Keratinocyte (primary cell): ENCODE results near the gene FN3K. TPM values are rescaled to one million over a fixed set of nuclear protein-coding genes. Genes with fewer than 3 reads are reported as not detected.

Source experiments
- DNase-seq: peaks from one replicate; pipeline ENCODE4 v3.0.0-alpha.2; 2011; ENCODE audit warnings: low read depth, missing footprints, low spot score
- FAIRE-seq: peaks from 2 replicates; lab custom pipeline; 2011; peaks lifted over from hg19 to GRCh38; lab: Jason Lieb, UNC
- H2AFZ ChIP-seq: 2 replicates; pipeline ENCODE4 v1.6.0; 2012; ENCODE audit warnings: low read length, control low read depth, inconsistent platforms; ENCODE audit not compliant: control insufficient read depth
- H3K27ac ChIP-seq: 2 replicates; pipeline ENCODE4 v1.5.1; 2011; ENCODE audit warnings: low read length; ENCODE audit not compliant: control insufficient read depth, insufficient read depth
- H3K27me3 ChIP-seq: 3 replicates; pipeline ENCODE4 v1.6.0; 2011; ENCODE audit warnings: low read length; ENCODE audit not compliant: control insufficient read depth, insufficient read depth; ENCODE audit errors: extremely low read depth
- H3K36me3 ChIP-seq, 2 experiments: 2 replicates in 1 of 2; 3 replicates in 1 of 2; pipeline ENCODE4 v1.5.1; 2011; ENCODE audit warnings: low read length in 2 of 2, mild to moderate bottlenecking in 1 of 2; ENCODE audit not compliant: control insufficient read depth in 2 of 2, insufficient read depth in 2 of 2; ENCODE audit errors: extremely low read depth in 1 of 2
- H3K4me1 ChIP-seq: 3 replicates; pipeline ENCODE4 v1.5.1; 2011; ENCODE audit warnings: low read length; ENCODE audit not compliant: control insufficient read depth, insufficient read depth; ENCODE audit errors: extremely low read depth
- H3K4me2 ChIP-seq: 3 replicates; pipeline ENCODE4 v1.6.0; 2011; ENCODE audit warnings: low read depth, low read length; ENCODE audit not compliant: control insufficient read depth, insufficient read depth; ENCODE audit errors: extremely low read depth
- H3K4me3 ChIP-seq, 3 experiments: fragments of 200-600 bp in 1 of 3; sonication (generic) in 1 of 3; 2 replicates in 2 of 3; 3 replicates in 1 of 3; pipeline ENCODE4 v1.5.1; 2011 to 2016; ENCODE audit warnings: low read length in 3 of 3, mild to moderate bottlenecking in 3 of 3, control low read depth in 2 of 3, inconsistent platforms in 1 of 3, low read depth in 1 of 3, mixed read lengths in 1 of 3, mixed run types in 1 of 3, moderate library complexity in 1 of 3; ENCODE audit not compliant: control insufficient read depth in 2 of 3, insufficient read depth in 2 of 3; ENCODE audit errors: extremely low read depth in 1 of 3
- H3K79me2 ChIP-seq: 2 replicates; pipeline ENCODE4 v1.6.0; 2012; ENCODE audit warnings: low read length; ENCODE audit not compliant: control insufficient read depth, insufficient read depth
- H3K9ac ChIP-seq: 3 replicates; pipeline ENCODE4 v1.6.0; 2011; ENCODE audit warnings: low read length; ENCODE audit not compliant: control insufficient read depth, insufficient read depth; ENCODE audit errors: extremely low read depth
- H3K9me1 ChIP-seq: 3 replicates; pipeline ENCODE4 v1.6.0; 2011; ENCODE audit warnings: low read length; ENCODE audit not compliant: control insufficient read depth, insufficient read depth; ENCODE audit errors: extremely low read depth
- H3K9me3 ChIP-seq: 2 replicates; pipeline ENCODE4 v1.5.1; 2012; ENCODE audit warnings: low read depth, low read length; ENCODE audit not compliant: control insufficient read depth
- H4K20me1 ChIP-seq: 3 replicates; pipeline ENCODE4 v1.6.0; 2011; ENCODE audit warnings: low read length; ENCODE audit not compliant: control insufficient read depth, insufficient read depth; ENCODE audit errors: extremely low read depth
- CTCF ChIP-seq, 3 experiments: IDR thresholded peaks in 1 of 3; conservative IDR thresholded peaks in 1 of 3; optimal IDR thresholded peaks in 1 of 3; 2 replicates in 2 of 3; 3 replicates in 1 of 3; pipeline versions ENCODE3 to v1.5.1; 2011; ENCODE audit warnings: low read length in 3 of 3, mild to moderate bottlenecking in 3 of 3, moderate library complexity in 2 of 3, control low read depth in 1 of 3, inconsistent platforms in 1 of 3; ENCODE audit not compliant: insufficient read depth in 2 of 3; ENCODE audit errors: extremely low read depth in 1 of 3
- EZH2 ChIP-seq: IDR thresholded peaks from one replicate; pipeline ENCODE4 v1.6.1; 2012; ENCODE audit warnings: inconsistent platforms, mild to moderate bottlenecking, low read length, moderate library complexity
- dilution Hi-C: fragments of 300-500 bp; cut with MboI; formaldehyde crosslinking; loops from one replicate; pipeline ENCODE4 v1.7.0; 2020; ENCODE audit warnings: low sequenced_read_pairs; ENCODE audit not compliant: extremely low pct_ligation_motif_present
- polyA plus RNA-seq, 5 experiments: library from polyadenylated mRNA; depleted of rRNA in 3 of 5; stranded (reverse) in 3 of 5; stranded (forward) in 1 of 5; unstranded in 1 of 5; fragments of >200 nt; gene quantifications; 1 replicate in 1 of 5; 2 replicates in 3 of 5; 3 replicates in 1 of 5; pipeline versions ENCODE4 v1.2.1 to v1.2.3, GENCODE V29; 2011 to 2012; ENCODE audit warnings: missing spikeins in 2 of 5, low read depth in 1 of 5, low replicate concordance in 1 of 5

FN3K gene
- polyA plus RNA-seq, 1 donor (not counting 4 experiments of a cell fraction or from before 2014, with no cell fraction given) = 0.10 TPM

- Histone ChIP-seq H3K36me3 (peaks cover 0 to 5% of the 10 kb centered on the region in 2 experiments), H2AFZ (no peak overlapping the region), H3K27me3 (no peaks in the 10 kb centered on the region), H3K4me1 (peaks cover 2% of the 10 kb centered on the region), H3K9ac (no peak overlapping the region), H3K79me2 (no peaks in the 10 kb centered on the region), H3K27ac (no peak overlapping the region), H3K4me2 (no peak overlapping the region), H3K9me1 (no peaks in the 10 kb centered on the region), H3K9me3 (peaks cover 2% of the 10 kb centered on the region), H4K20me1 (no peaks in the 10 kb centered on the region), H3K4me3 (no peak overlapping the region)
- dilution Hi-C loops = no loop called here
- no peak for TF ChIP-seq EZH2
- no peak for TF ChIP-seq CTCF (optimal IDR thresholded peaks at IDR 0.05 in 1 of 3, IDR thresholded peaks at IDR 0.05 in 1 of 3, conservative IDR thresholded peaks at IDR 0.05 in 1 of 3; ENCODE audit: extremely low read depth in 1 of 3, insufficient read depth in 2 of 3, low read length in 3 of 3)
- no peak for DNase-seq
- FAIRE-seq = no peak
Measured at GRCh38 chr17:82732118-82732743, 3.2 kb upstream of the FN3K start.

GRCh38 chr17:82736511-82737185, 1.2 kb downstream of the FN3K start:
- H3K4me2 ChIP-seq = no peak overlapping the region

More at GRCh38 chr17:82736511-82737185, 1.2 kb downstream of the FN3K start:
- no peak overlapping the region for H2AFZ ChIP-seq
- DNase-seq (no peak), FAIRE-seq (no peak)
- TF ChIP-seq CTCF (optimal IDR thresholded peaks at IDR 0.05 in 1 of 3, IDR thresholded peaks at IDR 0.05 in 1 of 3, conservative IDR thresholded peaks at IDR 0.05 in 1 of 3; ENCODE audit: extremely low read depth in 1 of 3, insufficient read depth in 2 of 3, low read length in 3 of 3) = no peak
- TF ChIP-seq EZH2 = no peak
- peaks cover 6% of the 10 kb centered on the region for H3K9me3 ChIP-seq
- no peaks in the 10 kb centered on the region for H3K9me1 ChIP-seq
- H3K27ac ChIP-seq = no peak overlapping the region
- H4K20me1 ChIP-seq = no peaks in the 10 kb centered on the region
- peaks cover 0 to 6% of the 10 kb centered on the region in 2 experiments for H3K36me3 ChIP-seq
- H3K4me3 ChIP-seq = no peak overlapping the region
- H3K4me1 ChIP-seq = peaks cover 2% of the 10 kb centered on the region
- dilution Hi-C loops = no loop called here
- H3K79me2 ChIP-seq = no peaks in the 10 kb centered on the region
- H3K27me3 ChIP-seq = no peaks in the 10 kb centered on the region
- H3K9ac ChIP-seq = no peak overlapping the region
